GM04504 (cell line): ENCODE measurements around the gene SLC6A15.

ENCODE experiments used
- DNase-seq: peaks from one replicate; pipeline ENCODE4 v3.0.0-alpha.2; 2012; ENCODE audit warnings: low read depth

Gene SLC6A15

DNA sequence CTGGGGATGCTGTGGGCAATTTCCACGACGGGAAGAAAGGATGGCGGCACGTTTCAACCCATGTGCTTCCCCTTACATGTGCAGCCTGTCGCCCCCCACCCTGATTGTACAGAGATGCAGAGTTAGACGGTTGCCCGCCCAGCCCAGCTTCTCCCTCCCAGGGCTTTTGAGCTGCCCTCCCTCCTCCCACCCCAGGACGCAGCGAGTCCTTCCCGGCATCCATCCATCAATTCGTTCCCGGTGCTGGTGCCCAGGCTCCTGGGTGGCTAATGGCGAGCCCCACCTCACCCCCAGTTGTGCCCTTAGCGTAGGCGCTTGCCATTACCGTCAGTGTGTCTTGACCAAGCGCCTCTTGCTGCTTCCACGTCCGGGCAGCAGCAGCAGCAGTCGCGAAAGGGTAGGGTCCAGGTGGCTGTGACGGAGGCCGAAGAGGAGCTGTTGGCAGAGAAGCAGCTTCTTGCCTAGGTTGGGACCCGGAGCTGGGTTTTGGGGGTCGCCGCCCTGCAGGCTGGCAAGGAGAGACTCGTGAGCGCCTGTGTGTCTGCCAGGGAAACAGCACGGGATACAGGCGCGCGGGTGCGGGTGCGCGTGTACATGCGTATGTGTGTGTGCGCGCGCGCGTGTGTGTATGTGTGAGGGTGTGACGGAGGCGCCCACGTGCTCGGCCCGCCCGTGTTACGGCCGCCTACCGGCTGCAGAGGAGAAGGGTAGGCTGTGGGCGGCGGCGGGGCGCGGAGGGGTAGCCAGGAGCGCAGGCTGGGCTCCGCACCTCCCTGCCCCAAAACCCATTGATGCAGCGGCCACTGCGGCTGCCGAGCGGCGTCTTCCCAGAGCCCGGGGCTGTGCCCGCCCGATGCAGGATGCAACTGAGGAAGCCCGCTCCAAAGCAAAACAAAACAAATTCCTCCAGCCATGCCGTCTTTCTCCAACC, at the start of gene SLC6A15:
Gene SLC6A15 (minus strand): TSS at position 602 of the 931 bp plus-strand sequence. CDS start 20,679 bp downstream, outside the sequence.
- DNase-seq, result no peak

DNA sequence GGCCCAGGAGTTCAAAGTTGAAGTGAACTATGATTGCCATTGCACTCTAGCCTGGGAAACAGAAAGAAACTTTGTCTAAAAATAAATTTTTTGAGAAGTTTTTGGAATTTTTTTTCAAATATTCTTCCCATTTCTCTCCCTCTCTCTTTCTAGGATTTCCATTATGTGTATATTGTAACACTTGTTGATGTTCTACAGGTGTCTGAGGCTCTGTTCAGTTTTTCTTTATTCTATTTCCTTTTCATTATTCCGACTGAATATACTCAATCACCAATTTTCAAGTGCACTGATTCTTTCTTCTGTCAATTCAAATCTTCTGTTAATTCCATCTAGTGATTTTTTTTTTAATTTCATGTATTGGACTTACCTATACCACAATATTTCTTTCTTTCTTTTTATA, 48.3 kb upstream of the SLC6A15 start:
- DNase-seq, result no peak

DNA sequence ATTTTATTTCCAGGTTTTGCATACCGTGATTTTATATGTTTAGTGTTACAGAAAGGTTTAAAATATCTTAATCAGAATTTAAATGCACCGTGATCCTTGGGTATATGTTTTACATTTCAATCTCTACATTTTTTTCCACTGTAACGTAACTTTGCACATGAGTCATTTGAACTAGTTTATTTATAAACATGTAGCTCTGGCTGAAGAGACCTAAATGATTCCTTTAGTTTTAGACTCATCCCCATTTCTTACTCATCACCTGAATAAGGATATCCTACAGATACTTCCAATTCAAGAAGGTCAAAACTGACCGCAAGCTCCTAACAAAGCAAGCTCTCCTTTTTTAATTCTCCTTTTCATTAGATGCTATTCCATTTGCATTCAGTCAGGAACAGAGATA, 42.7 kb upstream of the SLC6A15 start:
- DNase-seq, result no peak

DNA sequence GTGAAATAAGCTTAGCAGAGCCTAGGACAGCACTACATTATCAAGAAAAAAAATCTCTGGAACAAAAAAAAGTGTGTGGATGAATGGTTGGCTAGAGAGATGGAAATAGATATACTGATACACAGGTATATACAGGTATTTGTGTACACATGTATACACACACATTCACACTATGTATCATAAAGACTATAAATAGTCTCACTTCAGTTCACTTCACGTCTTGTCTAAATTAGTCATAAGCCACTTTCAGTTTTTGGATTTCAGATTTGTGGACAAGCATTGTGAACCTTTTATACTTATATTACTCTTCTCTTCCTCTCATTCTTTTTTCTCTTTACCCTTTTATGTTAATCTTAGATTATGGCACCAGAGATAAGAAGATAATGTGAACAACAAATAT, 41.8 kb upstream of the SLC6A15 start:
- DNase-seq, result no peak

DNA sequence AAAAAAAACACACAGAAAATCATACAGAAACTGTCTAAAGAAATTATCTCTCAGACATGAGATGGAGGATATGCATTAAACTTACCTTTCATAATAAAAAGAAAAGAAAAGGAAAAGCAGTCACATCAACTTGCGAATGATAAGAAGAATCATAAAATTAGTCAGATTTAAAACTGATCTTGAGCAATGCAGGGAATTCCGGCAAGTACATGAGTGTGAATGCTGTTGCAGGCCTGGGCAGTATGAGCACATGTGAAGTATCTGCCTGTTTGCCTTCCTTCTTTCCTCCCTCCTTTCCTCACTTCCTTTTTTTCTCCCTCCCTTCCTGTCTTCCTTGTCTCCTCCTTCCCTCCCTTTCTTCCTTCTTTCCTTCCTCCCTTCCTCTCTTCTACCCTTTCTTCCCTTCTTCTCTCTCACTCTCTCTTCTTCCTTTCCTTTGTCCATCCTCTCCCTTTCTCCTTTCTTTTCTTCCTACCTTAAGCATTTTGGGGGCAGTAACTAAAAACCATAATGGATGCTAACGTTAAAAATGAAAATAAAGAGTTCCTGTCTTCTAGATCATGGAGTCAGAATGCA, 38.5 kb upstream of the SLC6A15 start:
- no peak for DNase-seq

DNA sequence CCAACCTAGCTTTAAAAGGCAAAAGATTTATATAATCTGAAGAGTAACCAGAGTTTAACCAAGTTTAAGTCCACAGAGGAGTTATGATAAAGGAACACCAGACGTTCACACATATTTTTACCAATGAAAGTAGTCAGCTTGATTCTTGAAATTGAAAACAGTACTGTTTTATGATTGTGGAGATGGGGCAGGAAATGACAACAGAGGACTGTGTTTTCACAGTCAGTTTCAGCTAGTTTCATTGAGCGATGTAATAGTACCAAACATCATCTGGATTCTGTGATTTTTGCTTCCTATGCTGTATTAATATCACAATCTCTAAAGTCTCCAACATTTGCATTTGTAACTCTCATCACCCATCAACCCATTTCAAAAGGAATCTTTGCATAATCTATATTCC, 34.2 kb upstream of the SLC6A15 start:
- DNase-seq, result no peak

DNA sequence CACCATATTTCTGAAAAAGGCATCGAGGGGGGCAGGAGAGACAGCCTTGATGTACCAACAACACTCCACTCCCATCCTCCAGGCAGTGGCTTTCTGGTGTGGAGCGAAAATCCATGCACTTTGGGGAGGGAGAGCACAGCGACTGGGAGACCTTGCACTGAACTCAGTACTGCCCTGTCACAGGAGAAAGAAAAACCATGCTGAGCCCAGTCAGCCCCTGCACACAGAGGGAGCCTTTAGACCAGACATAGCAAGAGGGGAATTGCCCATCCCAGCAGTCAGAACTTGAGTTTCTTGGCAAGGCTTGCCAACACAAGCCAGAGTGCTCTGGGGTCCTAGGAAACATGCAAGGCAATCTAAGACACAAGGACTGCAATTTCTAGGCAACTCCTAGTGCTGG, 24.8 kb upstream of the SLC6A15 start:
- DNase-seq, result no peak

DNA sequence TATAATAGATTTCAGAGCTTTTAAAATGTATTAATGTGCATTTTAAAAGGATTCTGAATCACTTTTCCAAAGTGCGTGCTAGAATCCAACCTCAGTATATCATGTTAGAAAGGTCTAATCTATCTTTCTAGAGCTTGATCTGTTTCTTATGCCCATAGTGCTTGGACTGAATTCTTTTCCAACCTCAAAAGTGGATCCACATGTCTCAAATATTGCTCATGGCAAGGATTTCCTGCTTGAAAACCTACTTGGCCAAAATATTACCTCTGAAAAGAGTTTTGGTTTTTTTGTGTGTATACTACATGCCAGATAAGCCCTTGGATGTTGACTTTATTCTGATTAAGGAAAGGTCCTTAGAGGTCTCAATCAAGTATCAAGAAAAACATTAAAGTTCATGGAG, 16.9 kb upstream of the SLC6A15 start:
- no peak for DNase-seq

DNA sequence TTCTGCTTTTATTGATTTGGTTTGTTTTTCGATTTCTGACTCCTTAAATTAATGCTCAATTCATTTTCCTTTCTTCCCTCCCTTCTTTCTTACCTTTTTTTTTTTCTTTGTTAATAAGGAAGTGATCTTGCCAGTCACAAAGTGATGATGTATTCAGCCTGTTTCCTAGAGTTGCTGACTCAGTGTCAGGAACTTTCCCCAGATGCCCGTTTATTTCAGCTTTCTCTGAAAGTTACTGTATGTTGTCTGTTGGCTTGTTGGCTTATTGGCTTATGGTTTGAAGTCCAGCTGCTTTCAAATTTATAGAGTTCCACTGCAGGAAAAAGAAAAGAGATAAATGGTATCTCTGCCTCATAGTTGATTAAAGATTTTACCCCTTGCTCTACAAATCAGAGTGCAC, 12.4 kb upstream of the SLC6A15 start:
- no peak for DNase-seq

DNA sequence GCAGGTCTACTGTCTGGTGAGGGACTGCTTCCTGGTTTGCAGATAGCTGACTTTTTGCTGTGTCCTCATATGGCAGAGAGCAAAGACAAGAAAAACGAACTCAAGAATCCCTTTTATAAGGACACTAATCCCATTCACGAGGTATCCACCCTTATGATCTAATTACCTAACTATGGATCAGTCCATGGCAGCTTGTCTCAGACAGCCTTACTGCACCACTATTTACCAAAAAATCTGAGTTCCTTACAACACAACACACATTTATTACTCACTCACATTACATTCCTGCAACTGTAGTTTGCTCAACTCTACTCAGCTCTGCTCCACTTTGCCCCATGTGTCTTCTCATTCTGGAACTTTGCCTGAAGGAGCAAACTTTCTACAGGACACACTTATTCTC, 10.1 kb upstream of the SLC6A15 start:
- DNase-seq, result no peak

DNA sequence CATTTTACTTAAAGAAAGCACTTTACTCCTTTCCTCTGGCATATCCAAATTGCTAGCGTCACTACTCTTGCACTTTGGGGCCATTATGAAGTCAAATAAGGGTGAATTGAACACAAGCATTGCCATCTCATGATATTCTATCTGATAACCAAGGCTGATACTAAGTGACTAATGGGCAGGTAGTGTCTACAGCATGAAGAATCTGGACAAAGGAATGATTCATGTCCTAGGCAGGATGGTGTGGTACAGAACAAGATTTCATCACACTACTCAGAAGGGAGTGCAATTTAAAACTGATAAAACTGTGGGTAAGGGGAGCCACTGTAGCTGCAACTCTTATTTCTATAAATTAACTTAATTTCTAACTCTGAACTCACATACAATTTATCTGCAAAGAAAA, 7.7 kb upstream of the SLC6A15 start:
- DNase-seq, result no peak

DNA sequence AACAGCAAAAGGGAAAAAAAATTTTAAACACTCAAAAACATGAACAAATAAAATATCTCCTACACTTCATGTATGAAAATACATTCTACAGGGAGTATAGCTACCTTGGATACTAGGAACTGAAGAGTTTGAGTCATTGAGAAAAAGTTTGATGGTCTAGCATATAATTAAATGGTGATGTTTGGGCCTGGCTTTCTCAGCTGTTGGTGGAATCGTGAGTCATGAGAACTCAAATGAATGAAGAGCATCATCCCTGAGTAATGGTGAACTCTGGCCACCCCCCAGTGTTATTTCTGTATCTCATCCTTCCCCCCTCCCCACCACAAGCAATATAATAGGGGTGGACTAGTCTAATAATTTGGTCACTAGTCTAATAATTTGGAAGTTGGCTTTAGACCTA, 6.7 kb upstream of the SLC6A15 start:
- no peak for DNase-seq

DNA sequence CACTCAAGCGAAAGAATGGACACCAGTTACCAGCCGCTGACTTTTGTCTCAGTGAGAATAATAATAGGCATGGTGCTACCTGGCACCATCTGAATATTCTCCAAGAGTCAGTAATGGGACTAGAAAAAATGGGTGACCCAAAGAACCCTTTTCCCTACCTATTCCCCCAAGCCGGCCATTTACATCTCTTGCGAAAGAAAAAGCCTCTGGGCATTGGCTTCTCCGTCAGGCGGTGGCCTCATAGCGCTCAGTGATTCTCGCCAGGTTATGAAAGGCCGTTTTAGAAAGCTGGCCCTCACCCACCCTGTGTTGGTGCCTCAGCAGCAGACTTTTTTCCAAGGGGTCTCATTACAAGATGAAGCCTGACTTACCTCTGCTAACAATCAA, 523 bp upstream of the SLC6A15 start:
- no peak for DNase-seq

DNA sequence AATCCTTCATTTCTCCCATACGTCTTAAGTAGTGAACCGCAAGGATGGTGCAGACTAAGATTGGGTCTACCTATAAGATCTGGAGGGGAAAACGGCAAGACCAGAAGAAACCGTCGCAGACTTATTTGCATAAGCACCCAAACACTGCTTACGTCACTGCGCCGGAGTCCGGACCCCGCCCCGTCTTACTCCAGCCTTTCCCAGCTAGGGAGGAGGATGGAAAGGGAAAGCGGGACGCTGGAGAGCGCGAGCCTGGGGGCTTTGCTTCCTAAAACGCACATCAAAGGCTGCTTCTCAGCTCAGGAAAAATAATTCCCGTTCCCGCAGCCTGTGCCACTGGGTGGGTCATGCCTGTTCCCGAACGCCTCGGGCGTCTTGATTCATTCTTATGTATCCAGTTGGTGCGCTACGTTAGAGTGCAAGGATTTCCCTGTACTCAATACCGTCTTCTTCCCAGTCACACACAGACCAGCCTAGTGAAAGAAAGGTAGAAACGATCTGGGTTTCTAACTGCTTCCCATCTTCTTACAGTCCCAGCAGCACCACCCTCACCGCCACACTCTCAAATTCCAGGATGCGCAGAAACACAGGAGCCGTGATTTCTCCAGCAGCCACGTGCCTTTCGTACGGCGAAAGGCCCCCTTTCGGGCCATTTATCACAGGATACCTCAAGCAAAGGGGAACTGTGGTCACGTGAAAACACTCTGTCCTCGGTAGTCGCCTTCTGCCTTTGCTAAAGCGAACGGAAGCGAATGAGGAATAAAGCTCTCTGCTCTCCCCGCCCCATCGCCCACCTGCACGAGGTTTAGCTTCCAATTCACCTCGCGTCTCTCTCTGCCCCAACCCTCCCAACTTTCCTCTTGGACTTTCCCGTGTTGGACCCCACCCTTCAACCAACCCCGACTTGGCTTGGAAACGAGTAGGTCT, 1.1 kb downstream of the SLC6A15 start:
- DNase-seq, result no peak

DNA sequence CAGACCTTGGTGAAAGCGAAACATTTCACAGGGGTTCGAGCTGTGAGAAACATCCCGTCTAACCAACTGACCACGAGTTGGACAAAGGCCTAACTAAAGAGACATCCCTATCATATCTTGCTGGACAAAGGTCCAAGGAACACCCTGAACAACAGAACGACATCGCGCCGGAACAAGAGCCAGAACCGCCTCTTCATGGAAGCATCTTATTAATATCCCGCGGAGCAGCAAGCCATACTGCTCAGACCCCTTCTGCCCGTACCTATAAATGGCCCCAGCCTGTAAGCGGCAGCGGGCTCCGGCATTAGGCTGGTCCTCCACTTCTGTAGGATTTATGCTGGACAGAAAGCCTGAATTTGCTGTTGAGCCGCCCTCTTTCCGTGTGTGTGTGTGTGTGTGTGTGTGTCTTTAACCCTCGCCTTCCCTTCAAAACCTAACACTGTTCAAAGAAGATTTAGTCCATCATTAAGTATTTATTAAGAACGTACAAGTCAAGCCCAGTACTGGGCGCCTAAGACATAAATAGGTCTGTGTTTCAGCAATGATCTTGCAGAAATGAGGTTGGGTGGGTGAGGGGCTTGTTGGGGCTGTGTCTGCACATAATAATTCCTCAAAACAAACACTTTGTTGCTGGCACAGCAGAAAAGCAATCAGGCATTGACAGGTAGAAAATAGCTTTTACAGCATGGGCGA, 1.9 kb downstream of the SLC6A15 start:
- DNase-seq, result no peak

DNA sequence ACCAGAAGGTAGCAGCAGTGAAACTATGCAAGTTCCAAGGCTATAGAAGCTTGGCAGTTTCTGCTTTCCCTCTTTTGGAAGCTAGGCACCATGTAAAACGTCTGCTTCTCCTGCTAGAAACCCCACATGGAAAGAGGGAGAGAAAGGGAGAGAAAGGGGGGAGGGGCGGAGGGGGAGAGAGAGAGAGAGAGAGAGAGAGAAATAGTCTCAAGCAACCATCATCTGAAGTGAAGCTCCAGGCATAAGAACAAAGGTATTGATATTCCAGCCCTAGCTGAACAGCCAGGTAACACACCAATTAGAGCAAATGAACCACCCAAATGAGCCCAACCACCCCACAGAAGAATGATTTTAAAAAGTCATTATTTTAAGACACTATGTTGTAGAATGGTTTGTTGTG, 8.5 kb downstream of the SLC6A15 start:
- no peak for DNase-seq

DNA sequence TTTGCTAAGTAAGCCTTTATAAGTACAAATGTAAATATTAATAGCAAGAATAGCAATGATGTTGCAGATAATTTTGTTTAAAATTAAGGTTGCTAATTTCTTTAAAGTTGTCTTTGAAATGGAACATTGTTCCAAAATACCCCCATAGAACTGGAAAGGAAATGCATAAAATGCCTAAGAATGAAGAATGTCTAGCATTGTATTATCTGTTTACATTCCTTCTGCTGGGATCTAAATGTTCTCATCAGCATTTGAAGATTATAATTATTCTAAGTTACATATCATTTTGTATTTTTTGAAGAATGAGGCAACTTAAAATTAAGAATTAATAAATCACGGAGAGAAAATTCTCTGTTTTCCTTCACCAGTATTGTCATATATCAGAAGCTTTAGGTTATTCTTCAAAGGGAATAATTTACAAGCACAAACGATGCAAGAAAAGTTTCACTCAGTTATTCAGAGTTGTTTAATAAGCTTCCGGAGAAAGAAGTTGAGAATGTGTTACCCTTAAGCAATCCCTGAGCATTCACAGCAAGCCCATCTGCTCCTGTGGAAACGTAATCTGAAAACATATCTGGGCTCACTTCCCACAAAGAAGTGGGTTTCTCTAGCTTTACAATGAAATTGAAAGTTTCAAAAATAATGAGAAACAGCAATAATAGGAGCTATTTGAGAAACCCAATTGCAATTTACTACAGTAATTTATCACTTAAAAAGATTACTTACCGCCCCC, 21.3 kb downstream of the SLC6A15 start:
- no peak for DNase-seq

DNA sequence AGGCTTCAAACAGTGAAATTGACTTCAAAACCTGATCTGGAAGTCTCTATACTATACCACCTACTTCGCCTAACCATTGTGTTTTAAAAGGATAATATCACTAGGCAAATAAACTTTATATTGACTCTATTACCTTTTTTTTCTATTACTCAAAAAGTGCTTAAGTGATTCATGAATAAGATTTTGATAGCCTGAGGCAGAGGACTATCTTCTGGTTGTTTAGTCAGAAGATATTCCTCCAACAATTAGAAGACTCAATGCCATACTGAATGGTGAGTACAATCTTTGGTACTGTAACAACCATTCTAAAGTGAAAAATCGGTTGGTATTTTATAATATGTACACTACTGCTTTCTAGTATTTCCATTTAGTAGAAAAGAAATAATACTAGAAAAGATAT, 22.8 kb downstream of the SLC6A15 start:
- DNase-seq, result no peak

DNA sequence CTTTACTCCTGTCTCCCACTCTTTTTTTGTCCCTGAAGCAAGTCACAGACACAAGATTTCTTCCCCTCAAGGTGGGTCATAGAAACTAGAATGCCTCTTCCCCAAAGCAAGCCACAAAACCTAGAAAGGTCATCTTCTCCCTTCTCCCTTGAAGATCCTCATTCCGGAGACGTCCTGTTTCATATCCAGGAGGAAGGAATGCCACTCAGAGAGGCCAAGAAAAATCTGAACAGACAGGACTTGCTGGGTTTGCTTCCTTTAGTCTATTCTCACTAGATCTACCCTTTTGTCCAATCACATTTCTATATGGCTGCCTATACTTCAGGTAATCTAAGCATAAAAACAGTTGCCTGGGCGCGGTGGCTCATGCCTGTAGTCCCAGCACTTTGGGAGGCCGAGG, 23.7 kb downstream of the SLC6A15 start:
- DNase-seq, result no peak

DNA sequence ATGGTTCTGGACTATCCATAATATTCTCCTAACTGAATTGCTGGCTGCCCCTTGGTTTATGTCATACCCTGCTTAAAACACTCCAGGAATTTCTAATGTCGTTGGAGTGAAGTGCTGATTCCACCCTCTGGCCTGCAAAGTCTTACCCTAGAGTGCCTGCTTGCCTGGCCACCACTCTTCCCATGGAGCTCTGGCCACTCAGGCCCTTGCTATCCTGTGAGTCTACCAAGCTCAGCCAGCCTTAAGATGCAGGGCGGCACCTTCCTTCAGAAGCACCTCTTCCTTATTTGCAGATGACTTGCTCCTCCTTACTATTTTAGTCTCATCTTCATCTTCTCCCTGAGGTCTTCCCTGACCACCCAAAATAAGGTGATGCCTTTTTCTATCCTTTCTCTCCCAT, 35.3 kb downstream of the SLC6A15 start:
- DNase-seq, result no peak

DNA sequence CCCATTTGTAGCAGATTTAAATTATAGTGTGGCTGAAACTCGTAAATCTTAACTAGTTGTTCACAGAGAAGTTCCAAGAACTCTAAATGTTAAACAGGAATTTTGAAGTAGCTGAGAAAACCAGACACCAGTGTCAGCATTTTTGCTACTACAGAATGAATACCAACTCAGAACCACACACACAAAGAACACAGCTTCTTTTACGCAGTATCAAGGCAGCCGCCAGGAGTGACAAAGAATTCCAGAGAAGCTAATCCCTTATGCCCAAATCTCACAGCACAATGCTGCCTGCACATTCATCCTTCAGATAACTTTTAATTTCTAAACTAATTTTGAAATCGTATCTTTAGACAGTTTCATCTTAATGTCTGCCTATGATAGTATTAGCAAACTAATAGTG, 37.4 kb downstream of the SLC6A15 start:
- DNase-seq, result no peak

DNA sequence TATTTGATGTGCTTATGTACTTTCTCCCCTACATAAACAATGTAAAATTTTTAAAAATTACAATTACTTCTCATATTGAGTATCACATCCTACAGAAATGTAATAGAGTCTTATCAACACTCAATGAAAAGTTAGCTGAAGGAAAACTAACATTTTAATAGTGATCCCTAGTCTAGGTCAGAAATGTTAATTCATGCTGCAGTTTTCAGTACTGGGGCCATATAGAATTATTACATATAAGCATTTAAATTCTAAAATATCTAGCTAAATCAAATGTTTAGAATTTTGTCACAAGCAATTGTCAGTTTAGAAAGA, 37.8 kb downstream of the SLC6A15 start:
- no peak for DNase-seq
